ENCODE results near the gene GCNT4. TPM values are rescaled to one million over a fixed set of nuclear protein-coding genes. Genes with fewer than 3 reads are reported as not detected.
A peak's percentile ranks its signal among the peaks of the same experiment; 100 is the strongest.

GCNT4 gene
- total RNA-seq, 4 donors from 2014 or later, result 0.69 to 2.2 (median 1.1) TPM

DNA sequence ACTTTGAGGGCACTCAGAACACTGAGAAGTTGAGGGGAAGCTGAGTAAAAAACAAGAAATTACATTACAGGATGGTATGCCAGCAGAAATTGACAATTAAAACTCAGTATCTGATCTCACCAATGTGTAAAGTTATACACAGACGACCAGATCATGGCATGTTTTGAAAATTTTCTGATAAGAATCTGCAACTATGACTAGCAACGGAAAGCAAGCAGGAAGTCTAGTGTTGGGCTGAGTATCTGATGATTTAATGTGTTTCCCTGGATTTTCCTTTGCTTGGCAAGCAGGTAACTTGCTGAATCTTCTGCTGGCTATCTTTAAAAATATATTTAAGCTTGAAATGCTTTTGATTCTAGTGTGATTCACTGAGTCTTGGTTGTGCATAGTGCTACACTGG is 5.2 kb upstream of the GCNT4 start:
- DNase-seq (ENCODE audit: low spot score), result no peak
- TF ChIP-seq, protein P1, sequence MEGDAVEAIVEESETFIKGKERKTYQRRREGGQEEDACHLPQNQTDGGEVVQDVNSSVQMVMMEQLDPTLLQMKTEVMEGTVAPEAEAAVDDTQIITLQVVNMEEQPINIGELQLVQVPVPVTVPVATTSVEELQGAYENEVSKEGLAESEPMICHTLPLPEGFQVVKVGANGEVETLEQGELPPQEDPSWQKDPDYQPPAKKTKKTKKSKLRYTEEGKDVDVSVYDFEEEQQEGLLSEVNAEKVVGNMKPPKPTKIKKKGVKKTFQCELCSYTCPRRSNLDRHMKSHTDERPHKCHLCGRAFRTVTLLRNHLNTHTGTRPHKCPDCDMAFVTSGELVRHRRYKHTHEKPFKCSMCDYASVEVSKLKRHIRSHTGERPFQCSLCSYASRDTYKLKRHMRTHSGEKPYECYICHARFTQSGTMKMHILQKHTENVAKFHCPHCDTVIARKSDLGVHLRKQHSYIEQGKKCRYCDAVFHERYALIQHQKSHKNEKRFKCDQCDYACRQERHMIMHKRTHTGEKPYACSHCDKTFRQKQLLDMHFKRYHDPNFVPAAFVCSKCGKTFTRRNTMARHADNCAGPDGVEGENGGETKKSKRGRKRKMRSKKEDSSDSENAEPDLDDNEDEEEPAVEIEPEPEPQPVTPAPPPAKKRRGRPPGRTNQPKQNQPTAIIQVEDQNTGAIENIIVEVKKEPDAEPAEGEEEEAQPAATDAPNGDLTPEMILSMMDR (IDR thresholded peaks at IDR 0.05), result no peak
- no peak for ATAC-seq (ENCODE audit: low FRiP score)

DNA sequence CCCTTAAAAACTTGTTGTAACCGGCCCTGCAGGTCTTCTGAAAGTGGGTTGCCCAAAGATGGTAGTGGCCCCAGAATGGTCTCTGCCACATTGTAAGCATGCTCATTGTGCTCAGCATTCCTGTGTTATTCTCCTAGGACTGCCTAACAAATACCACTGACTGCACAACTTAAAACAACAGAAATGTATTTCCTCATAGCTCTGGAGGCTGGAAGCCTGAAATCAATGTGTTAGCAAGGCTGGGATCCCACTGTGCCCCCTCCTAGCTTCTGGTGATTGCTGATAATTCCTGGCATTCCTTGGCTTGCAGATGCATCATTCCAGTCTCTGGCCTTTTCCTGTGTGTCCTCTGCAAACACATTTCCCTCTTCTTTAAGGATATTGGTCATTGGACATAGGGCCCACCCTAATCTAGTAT is 3.4 kb upstream of the GCNT4 start:
- ATAC-seq (ENCODE audit: low FRiP score), result no peak
- no peak for DNase-seq (ENCODE audit: low spot score)
- TF ChIP-seq, protein P1 (IDR thresholded peaks at IDR 0.05), result no peak

DNA sequence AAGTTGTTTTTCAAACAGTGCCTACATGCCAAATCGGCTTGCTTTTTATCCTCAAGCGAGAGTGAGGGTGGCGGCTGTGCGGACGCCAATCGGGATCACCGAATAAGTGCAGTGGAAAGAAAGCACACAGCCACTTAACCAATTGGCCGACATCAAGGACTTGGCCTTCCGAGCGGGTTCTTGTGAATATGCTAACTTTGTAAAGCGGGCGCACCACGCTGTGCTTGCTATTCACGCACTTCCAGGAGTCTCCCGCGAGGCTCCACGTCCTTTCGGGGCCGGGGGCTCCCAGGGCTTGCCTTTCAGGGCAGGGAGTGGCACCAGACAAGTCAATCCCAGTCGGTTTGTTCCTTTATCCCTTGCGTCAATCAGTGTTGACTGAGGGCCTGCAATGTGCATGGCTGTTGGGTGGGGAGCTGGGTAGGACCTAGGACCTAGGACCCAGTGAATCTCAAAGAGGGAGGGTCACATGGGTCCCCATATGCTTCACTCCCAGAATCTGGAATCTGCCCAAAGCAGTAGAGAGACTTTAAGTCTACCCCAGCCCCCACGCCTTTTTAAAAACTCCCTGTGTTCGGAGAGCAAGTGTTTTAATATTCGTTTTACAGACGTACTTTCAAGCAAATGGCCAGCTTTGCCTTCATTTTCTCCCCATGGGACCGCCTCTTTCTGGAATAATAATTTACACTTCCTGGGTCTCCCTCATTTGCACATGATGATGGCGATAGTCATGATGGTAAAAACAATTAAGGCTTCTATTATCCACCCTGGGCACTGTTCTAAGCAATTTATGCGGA is 2.0 kb upstream of the GCNT4 start:
- DNase-seq (ENCODE audit: low spot score), result no peak
- no peak for ATAC-seq (ENCODE audit: low FRiP score)
- TF ChIP-seq, protein P1 (IDR thresholded peaks at IDR 0.05), result no peak

DNA sequence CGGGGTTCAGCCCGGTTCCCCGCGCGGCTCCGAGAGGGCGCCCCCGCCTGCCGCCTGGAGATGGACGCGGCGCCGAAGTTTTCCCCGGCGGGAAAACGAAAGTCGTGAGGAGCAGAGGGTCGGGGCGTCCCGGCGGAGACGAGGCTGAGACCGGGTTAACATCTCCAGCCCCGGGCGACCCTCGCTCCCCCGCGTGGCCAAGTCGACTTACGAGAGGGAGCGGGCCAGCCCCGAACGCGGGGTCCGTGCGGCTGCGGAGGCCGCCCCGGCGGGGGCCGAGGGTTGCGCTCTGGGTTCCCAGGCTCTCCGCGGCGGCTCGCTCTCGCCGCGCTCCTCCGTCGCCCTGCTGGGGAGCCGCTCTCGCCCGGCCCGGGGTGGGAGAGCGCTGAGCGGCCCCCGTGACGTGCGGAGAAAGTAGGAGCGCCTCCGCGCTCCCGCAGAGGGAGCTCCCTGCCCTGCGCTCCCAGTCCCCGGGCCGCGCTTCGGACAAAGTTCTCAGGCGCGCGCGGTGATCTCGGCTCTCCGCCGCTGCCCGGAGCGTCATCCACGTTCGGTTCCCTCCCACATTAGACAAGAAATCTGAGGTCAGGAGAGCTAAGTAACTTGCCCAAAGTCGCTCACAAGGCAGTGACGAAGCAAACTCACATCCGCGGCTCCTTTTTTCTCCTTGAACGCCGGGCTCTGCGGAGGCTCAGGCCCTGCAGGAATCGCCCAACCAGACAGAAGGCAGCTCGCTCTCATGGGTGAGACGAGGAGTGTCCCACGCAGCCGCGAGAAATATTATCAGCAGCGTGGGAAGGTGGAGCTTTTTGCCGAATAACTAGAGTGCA is 1.2 kb upstream of the GCNT4 start:
- TF ChIP-seq, protein P1 (IDR thresholded peaks at IDR 0.05), result no peak
- no peak for DNase-seq (ENCODE audit: low spot score)
- ATAC-seq (ENCODE audit: low FRiP score), result peak; percentile 63

DNA sequence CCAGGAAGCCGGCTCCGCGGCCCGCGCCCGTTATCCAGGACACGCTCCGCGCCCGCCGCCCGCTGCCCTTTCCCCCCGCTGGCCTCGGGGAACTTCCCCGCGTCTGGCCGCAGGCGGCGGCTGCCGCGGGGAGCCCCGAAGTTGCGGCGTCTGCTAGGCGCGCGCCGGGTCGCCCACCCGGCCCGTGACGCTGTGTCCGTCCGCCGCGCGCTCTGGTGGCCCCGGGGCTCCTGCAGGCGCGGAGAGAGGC is 621 bp upstream of the GCNT4 start:
- ATAC-seq (ENCODE audit: low FRiP score) (no peak), DNase-seq (ENCODE audit: low spot score) (no peak)
- TF ChIP-seq, protein P1 (IDR thresholded peaks at IDR 0.05), result no peak

DNA sequence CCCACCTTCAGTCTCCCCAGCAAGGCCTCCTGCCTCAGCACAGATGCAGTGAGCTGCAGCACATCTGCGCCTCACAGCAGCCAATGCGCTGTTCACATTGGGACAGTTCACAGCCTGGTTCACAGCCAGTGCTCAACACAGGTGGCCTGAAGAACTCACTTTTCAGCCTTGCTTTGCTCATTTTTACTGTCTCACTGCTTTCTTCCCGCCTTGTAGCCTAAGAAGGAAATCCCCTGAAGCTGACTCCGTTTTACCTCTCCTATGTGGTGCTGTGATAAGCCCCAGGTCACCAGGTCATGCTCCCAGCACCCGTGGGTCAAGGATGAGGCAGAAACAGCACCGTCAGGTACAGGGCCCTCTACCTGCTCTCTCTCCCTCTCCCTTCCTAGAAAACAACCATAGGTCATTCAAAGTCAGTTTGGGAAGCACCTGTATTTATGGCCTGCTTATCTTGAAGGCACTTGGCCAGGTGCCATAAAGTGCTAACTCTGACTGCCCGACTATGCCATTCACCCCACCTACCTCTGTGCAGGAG is 1.1 kb downstream of the GCNT4 start:
- DNase-seq (ENCODE audit: low spot score) (no peak), ATAC-seq (ENCODE audit: low FRiP score) (no peak)
- TF ChIP-seq, protein P1 (IDR thresholded peaks at IDR 0.05), result no peak

Data from omental fat pad (tissue), 4 donors.